Natural killer cell (primary cell): ENCODE results near the gene IKZF4. TPM values are rescaled to one million over a fixed set of nuclear protein-coding genes. Genes with fewer than 3 reads are reported as not detected.
"Not testable (repeated sequence)": the region's sequence is repeated elsewhere in the genome, so short reads cannot be mapped to it uniquely, and the experiment has no call there.

Experiments used
- ATAC-seq, 3 donors: fragments of 150-1000 bp in 2 of 3; fragments of 200-7000 bp in 1 of 3; cut with Tn5 transposase; 1 replicate in 1 of 3; 2 replicates in 2 of 3; pipeline ENCODE4 v1.10.0; 2021; ENCODE audit warnings: mild to moderate bottlenecking in 2 of 3, moderate library complexity in 2 of 3
- DNase-seq, 2 donors: peaks; one replicate each; pipeline versions ENCODE4 v3.0.0 to v3.0.0-alpha.2; 2013 to 2021; ENCODE audit warnings: mixed read lengths in 1 of 2
- H3K27ac ChIP-seq: one replicate; pipeline ENCODE4 v1.5.1; 2013; ENCODE audit warnings: mild to moderate bottlenecking, low read length
- H3K27me3 ChIP-seq: one replicate; pipeline ENCODE4 v1.6.1; 2013; ENCODE audit warnings: low read length; ENCODE audit not compliant: control insufficient read depth, insufficient read depth
- H3K36me3 ChIP-seq: one replicate; pipeline ENCODE4 v1.6.1; 2013; ENCODE audit warnings: low read length; ENCODE audit not compliant: control insufficient read depth, insufficient read depth
- H3K4me1 ChIP-seq: one replicate; pipeline ENCODE4 v1.6.1; 2013; ENCODE audit warnings: low read length; ENCODE audit not compliant: control insufficient read depth, insufficient read depth
- H3K4me3 ChIP-seq: one replicate; pipeline ENCODE4 v1.5.1; 2013; ENCODE audit warnings: low read length
- H3K9me3 ChIP-seq: one replicate; pipeline ENCODE4 v1.6.1; 2013; ENCODE audit warnings: low read length; ENCODE audit not compliant: control insufficient read depth, insufficient read depth
- H3K27ac Mint-ChIP-seq, 2 donors: one replicate each; pipeline ENCODE4 v1.8.0; 2022; ENCODE audit warnings: mild to moderate bottlenecking in 2 of 2, mixed read lengths in 2 of 2, moderate library complexity in 1 of 2
- H3K27me3 Mint-ChIP-seq, 2 donors: one replicate each; pipeline ENCODE4 v1.8.0; 2022; ENCODE audit warnings: low read depth in 2 of 2, mixed read lengths in 2 of 2
- H3K36me3 Mint-ChIP-seq: one replicate; pipeline ENCODE4 v1.8.0; 2022; ENCODE audit warnings: mixed read lengths
- H3K4me1 Mint-ChIP-seq, 2 donors: one replicate each; pipeline ENCODE4 v1.8.0; 2022; ENCODE audit warnings: mixed read lengths in 2 of 2
- H3K4me3 Mint-ChIP-seq: one replicate; pipeline ENCODE4 v1.8.0; 2022; ENCODE audit warnings: mild to moderate bottlenecking, moderate library complexity, mixed read lengths
- H3K9me3 Mint-ChIP-seq, 2 donors: one replicate each; pipeline ENCODE4 v1.8.0; 2022; ENCODE audit warnings: mixed read lengths in 2 of 2
- WGBS: methylation state at CpG from one replicate; pipeline ENCODE4 v1.1.7; 2013; ENCODE audit warnings: missing lambda C conversion rate; ENCODE audit not compliant: insufficient coverage; 5-methylcytosine and 5-hydroxymethylcytosine counted together
- intact Hi-C: fragments of 100-400 bp; cut with micrococcal nuclease; formaldehyde crosslinking; loops from one replicate; pipeline ENCODE4 v1.14.2; 2022
- total RNA-seq, 4 donors: library from RNA; stranded (reverse); fragments of 120-200 nt in 1 of 4; gene quantifications; one replicate each; pipeline versions ENCODE4 v1.2.3 to v1.2.4, GENCODE V29; 2013 to 2022
- TF ChIP-seq, protein P1 (sequence below): fragments of 200-600 bp; IDR thresholded peaks from one replicate; pipeline ENCODE4 v1.8.0; 2022; ENCODE audit warnings: antibody characterized with exemption

The IKZF4 gene
- total RNA-seq, 3 donors from 2014 or later (not counting 1 experiment from before 2014, with no cell fraction given): 4.4 to 5.5 (median 5.5) TPM

DNA sequence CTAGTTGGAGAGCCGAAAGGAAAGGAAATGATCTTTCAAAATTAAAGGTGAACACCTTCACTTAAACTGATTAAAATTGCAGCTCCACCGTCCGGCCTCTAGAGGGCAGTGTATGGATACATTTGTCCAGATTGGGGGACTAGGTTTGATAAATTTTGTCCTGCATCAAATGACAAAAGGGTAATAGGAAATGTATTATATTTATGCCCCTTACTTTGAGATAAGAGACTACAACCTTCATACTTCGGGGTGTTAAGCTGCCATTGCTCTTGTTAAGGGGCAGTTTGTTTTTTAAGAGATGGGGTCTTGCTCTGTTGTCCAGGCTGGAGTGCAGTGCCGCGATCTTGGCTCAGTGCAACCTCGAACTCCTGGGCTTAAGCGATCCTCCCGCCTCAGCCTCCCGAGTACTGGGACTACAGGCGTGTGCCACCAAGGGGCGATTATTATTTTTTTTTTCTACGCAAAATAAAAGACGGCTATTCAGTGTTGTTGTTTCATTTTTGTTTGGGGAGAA, 24.6 kb upstream of the IKZF4 start:
- Histone ChIP-seq H3K4me3 (peak overlapping the region; percentile 42), H3K4me1 (peaks cover 21% of the 10 kb centered on the region), H3K9me3 (no peaks in the 10 kb centered on the region), H3K27me3 (no peaks in the 10 kb centered on the region), H3K27ac (no peak overlapping the region), H3K36me3 (peaks cover 30% of the 10 kb centered on the region)
- H3K4me1 Mint-ChIP-seq: peaks cover 14 to 20% of the 10 kb centered on the region in 2 donors
- TF ChIP-seq, protein P1, sequence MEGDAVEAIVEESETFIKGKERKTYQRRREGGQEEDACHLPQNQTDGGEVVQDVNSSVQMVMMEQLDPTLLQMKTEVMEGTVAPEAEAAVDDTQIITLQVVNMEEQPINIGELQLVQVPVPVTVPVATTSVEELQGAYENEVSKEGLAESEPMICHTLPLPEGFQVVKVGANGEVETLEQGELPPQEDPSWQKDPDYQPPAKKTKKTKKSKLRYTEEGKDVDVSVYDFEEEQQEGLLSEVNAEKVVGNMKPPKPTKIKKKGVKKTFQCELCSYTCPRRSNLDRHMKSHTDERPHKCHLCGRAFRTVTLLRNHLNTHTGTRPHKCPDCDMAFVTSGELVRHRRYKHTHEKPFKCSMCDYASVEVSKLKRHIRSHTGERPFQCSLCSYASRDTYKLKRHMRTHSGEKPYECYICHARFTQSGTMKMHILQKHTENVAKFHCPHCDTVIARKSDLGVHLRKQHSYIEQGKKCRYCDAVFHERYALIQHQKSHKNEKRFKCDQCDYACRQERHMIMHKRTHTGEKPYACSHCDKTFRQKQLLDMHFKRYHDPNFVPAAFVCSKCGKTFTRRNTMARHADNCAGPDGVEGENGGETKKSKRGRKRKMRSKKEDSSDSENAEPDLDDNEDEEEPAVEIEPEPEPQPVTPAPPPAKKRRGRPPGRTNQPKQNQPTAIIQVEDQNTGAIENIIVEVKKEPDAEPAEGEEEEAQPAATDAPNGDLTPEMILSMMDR: peak; percentile 83
- H3K4me3 Mint-ChIP-seq: peak overlapping the region; percentile 89
- WGBS: 44% methylated on average over 12 of the region's 14 CpGs
- H3K27me3 Mint-ChIP-seq: no peaks in the 10 kb centered on the region
- DNase-seq (peak; percentile 38 to 89), ATAC-seq (peak; percentile 62 to 80 (median 62))
- peaks cover 11% of the 10 kb centered on the region for H3K36me3 Mint-ChIP-seq
- intact Hi-C loops: loop anchor here (1.0 to 2.0 kb wide), 3 partner anchors 33 to 108 kb away; partner anchors contain the start of genes PA2G4 and RPS26
- H3K27ac Mint-ChIP-seq: peak overlapping the region; percentile 65 to 84
- H3K9me3 Mint-ChIP-seq: no peaks in the 10 kb centered on the region

DNA sequence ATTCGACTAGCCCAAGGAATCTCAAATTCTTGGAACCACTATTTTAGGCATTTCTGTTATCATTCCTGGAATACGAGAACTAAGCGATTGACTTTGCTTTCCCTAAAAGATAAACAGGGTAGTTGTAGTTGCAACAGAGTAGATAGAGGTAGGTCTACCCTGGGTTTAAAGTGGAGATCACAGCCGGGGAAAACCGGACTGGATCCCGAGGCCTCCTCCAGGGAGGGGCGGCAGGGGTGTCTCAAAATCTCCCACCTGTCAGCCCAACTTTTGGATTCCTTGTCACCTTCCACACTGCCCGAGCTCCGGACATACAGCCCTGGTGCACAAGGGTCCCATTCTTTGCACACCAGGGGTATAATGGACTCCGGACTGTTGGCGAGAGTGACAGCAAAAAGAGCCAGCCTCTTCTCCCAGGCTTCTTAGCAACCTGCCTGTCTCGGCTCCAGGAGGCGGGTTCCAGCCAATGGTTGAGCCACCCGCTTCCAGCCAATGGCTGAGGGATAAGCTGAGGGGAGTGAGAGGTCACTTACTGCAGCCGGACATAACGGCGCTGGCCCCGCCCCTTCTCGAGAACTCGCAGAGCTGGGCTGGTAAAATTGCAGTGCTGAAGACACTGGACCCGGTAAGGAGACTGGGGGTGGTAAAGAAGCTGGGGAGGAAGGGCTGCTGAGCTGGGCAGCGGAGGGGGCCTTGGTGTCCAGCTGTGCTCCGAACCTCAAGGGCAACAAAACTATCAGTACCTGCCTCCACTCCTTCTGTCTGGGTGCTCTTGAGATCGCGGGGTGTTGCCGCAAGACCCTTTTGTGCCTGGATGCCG, 23.9 kb upstream of the IKZF4 start, which contains the start of gene SUOX:
Gene SUOX, plus strand, starts transcription at position 562 of the 820 bp plus-strand sequence. CDS start 4,946 bp downstream, outside the sequence.
- ATAC-seq (peak; percentile 93), DNase-seq (peak; percentile 39 to 57)
- no peaks in the 10 kb centered on the region for H3K27me3 Mint-ChIP-seq
- Histone ChIP-seq H3K4me1 (peaks cover 21% of the 10 kb centered on the region), H3K4me3 (peak within 1 kb of the TSS; percentile 42), H3K27me3 (no peaks in the 10 kb centered on the region), H3K36me3 (peaks cover 25% of the 10 kb centered on the region), H3K9me3 (no peaks in the 10 kb centered on the region), H3K27ac (peak within 1 kb of the TSS; percentile 15)
- TF ChIP-seq, protein P1: no peak
- H3K9me3 Mint-ChIP-seq: no peaks in the 10 kb centered on the region
- peak within 1 kb of the TSS; percentile 65 to 84 for H3K27ac Mint-ChIP-seq
- H3K36me3 Mint-ChIP-seq: peaks cover 8% of the 10 kb centered on the region
- whole genome bisulfite sequencing: 8% methylated on average over 27 of the region's 27 CpGs
- peak within 1 kb of the TSS; percentile 89 for H3K4me3 Mint-ChIP-seq
- intact Hi-C loops: loop anchor here (1.0 to 2.0 kb wide), 3 partner anchors 32 to 107 kb away; partner anchors contain the start of genes PA2G4 and RPS26
- peaks cover 14 to 20% of the 10 kb centered on the region in 2 donors for H3K4me1 Mint-ChIP-seq

DNA sequence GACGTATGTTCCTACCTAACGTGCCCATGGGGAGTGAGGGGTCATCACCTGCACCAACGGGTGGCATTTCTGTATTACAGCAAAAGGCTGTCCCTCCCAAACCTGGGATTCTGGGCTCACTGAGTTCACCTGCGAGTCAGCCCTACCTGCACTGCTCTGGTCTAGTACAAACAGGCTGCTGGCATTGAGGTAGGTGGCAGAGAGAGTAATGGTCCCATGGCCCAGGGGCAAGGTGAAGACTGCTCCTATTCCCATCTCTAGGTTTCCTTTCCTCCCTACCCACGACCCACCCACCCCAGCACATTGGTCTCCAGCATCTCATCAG, 23.3 kb upstream of the IKZF4 start:
- H3K4me1 ChIP-seq: peaks cover 21% of the 10 kb centered on the region
- DNase-seq: no peak
- no peak overlapping the region for H3K27ac ChIP-seq
- H3K4me1 Mint-ChIP-seq: peaks cover 14 to 20% of the 10 kb centered on the region in 2 donors
- peak overlapping the region; percentile 89 for H3K4me3 Mint-ChIP-seq
- TF ChIP-seq, protein P1: no peak
- peak overlapping the region; percentile 42 for H3K4me3 ChIP-seq
- intact Hi-C loops: loop anchor here (2.0 kb wide), 2 partner anchors 31 to 43 kb away; partner anchors contain the start of gene RPS26
- peak in 1 of 3 donors; percentile 10 for ATAC-seq
- peaks cover 2% of the 10 kb centered on the region for H3K36me3 Mint-ChIP-seq
- H3K36me3 ChIP-seq: peaks cover 20% of the 10 kb centered on the region
- 6% methylated on average over 5 of the region's 5 CpGs for WGBS
- H3K9me3 Mint-ChIP-seq: no peaks in the 10 kb centered on the region
- H3K27me3 ChIP-seq: no peaks in the 10 kb centered on the region
- no peaks in the 10 kb centered on the region for H3K27me3 Mint-ChIP-seq
- H3K27ac Mint-ChIP-seq: peak overlapping the region; percentile 65 to 84
- H3K9me3 ChIP-seq: no peaks in the 10 kb centered on the region

DNA sequence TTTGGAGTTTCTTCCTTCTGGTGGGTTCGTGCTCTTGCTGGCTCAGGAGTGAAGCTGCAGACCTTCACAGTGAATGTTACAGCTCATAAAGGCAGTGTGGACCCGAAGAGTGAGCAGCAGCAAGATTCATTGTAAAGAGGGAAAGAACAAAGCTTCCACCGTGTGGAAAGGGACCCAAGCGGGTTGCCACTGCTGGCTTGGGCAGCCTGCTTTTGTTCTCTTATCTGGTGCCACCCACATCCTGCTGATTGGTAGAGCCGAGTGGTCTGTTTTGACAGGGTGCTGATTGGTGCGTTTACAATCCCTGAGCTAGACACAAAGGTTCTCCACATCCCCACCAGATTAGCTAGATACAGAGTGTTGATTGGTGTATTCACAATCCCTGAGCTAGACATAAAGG, 21.3 kb upstream of the IKZF4 start:
- 70% methylated on average over 3 of the region's 6 CpGs for WGBS
- H3K4me1 ChIP-seq: peaks cover 21% of the 10 kb centered on the region
- H3K4me3 ChIP-seq, H3K27ac ChIP-seq, H3K9me3 ChIP-seq, H3K36me3 Mint-ChIP-seq, H3K36me3 ChIP-seq, H3K27me3 ChIP-seq, DNase-seq, H3K27me3 Mint-ChIP-seq, ATAC-seq, intact Hi-C loops, H3K9me3 Mint-ChIP-seq, H3K4me3 Mint-ChIP-seq, H3K27ac Mint-ChIP-seq: not testable (repeated sequence)
- H3K4me1 Mint-ChIP-seq: peaks cover 14 to 20% of the 10 kb centered on the region in 2 donors

DNA sequence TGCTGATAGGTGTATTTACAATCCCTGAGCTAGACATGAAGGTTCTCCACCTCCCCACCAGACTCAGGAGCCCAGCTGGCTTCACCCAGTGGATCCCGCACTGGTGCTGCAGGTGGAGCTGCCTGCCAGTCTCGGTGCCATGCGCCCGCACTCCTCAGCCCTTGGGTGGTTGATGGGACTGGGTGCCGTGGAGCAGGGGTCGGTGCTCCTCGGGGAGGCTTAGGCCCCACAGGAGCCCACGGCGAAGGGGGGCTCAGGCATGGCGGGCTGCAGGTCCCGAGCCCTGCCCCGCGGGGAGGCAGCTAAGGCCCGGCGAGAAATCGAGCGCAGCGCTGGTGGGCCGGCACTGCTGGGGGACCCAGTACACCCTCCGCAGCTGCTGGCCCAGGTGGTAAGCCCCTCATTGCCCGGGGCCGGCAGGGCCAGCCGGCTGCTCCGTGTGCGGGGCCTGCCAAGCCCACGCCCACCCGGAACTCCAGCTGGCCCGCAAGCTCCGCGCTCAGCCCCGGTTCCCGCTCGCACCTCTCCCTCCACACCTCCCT, 20.8 kb upstream of the IKZF4 start:
- intact Hi-C loops, H3K27ac ChIP-seq, ATAC-seq, H3K4me3 ChIP-seq, H3K27me3 ChIP-seq, H3K27me3 Mint-ChIP-seq, H3K36me3 Mint-ChIP-seq, H3K9me3 Mint-ChIP-seq, DNase-seq, H3K4me3 Mint-ChIP-seq, H3K36me3 ChIP-seq, H3K9me3 ChIP-seq, H3K27ac Mint-ChIP-seq: not testable (repeated sequence)
- H3K4me1 ChIP-seq: peaks cover 21% of the 10 kb centered on the region
- H3K4me1 Mint-ChIP-seq: peaks cover 14 to 20% of the 10 kb centered on the region in 2 donors
- 97% methylated on average over 33 of the region's 33 CpGs for WGBS
